K562 (cell line): ENCODE measurements around the gene PDCD1. TPM values are rescaled to one million over a fixed set of nuclear protein-coding genes. Genes with fewer than 3 reads are reported as not detected.
A peak's percentile ranks its signal among the peaks of the same experiment; 100 is the strongest.

Experiments
- ASH1L ChIP-seq: fragments of 450-650 bp; IDR thresholded peaks from 2 replicates; pipeline ENCODE4 v1.6.1; 2018; ENCODE audit warnings: borderline replicate concordance, mild to moderate bottlenecking, low read depth; ENCODE audit not compliant: partially characterized antibody
- RAD51 ChIP-seq: fragments of 450-650 bp; IDR thresholded peaks from 2 replicates; pipeline ENCODE4 v1.7.1; 2016; ENCODE audit warnings: low read depth, mild to moderate bottlenecking, borderline replicate concordance
- RBM15 ChIP-seq: fragments of 200-400 bp; formaldehyde crosslinking; IDR thresholded peaks from 2 replicates; pipeline ENCODE4 v1.6.1; 2018; ENCODE audit warnings: mild to moderate bottlenecking, low read length, moderate library complexity; ENCODE audit not compliant: insufficient read depth
- SMC3 ChIP-seq: conservative IDR thresholded peaks from 2 replicates; pipeline ENCODE4 v1.6.1; 2011; ENCODE audit warnings: low read depth, low read length, improper control_type of control experiment; ENCODE audit not compliant: insufficient read depth
- THRAP3 ChIP-seq: fragments of 450-650 bp; IDR thresholded peaks from 2 replicates; pipeline ENCODE4 v1.6.1; 2016; ENCODE audit warnings: mild to moderate bottlenecking, inconsistent platforms, borderline replicate concordance
- ZBTB33 ChIP-seq: sonication (generic); formaldehyde crosslinking; IDR thresholded peaks from 2 replicates; pipeline ENCODE4 v1.8.1; 2023; ENCODE audit warnings: mild to moderate bottlenecking, missing genetic modification reagents
- ZFP1 ChIP-seq: fragments of 450-650 bp; formaldehyde crosslinking; IDR thresholded peaks from 2 replicates; pipeline ENCODE4 v1.4.0; 2020; ENCODE audit warnings: mild to moderate bottlenecking, mixed read lengths
- polyA plus RNA-seq, 8 experiments: library from polyadenylated mRNA; depleted of rRNA in 4 of 8; stranded (reverse) in 5 of 8; unstranded in 3 of 8; fragments of >200 nt; fragmentation: Nextera tagmentation in 2 of 8; fragmentation: Illumina TruSeq in 1 of 8; extraction: Ambion mirVana in 2 of 8; extraction: Trizol in 1 of 8; gene quantifications; 2 replicates each; pipeline versions ENCODE4 v1.2.1 to v1.2.3, GENCODE V29; 2011 to 2014; ENCODE audit warnings: inconsistent platforms in 1 of 8, missing spikeins in 1 of 8
- total RNA-seq, 7 experiments: library from RNA; depleted of rRNA in 6 of 7; stranded (reverse); fragments of >200 nt in 6 of 7; fragmentation: Illumina TruSeq in 2 of 7; extraction: Trizol in 2 of 7; gene quantifications; 2 replicates each; pipeline versions ENCODE4 v1.2.1 to v1.2.3, GENCODE V29; 2011 to 2021; ENCODE audit warnings: low replicate concordance in 1 of 7
- TF ChIP-seq, protein P1 (sequence below): fragments of 450-650 bp; IDR thresholded peaks from 2 replicates; pipeline ENCODE4 v1.6.1; 2016; ENCODE audit warnings: low read depth
- TF ChIP-seq, protein P2 (sequence below): fragments of 450-650 bp; IDR thresholded peaks from 2 replicates; pipeline ENCODE4 v1.6.1; 2018; ENCODE audit not compliant: partially characterized antibody

Gene PDCD1
- total and polyA plus RNA-seq, 9 of the 15 experiments (the other 6 are each of a cell fraction or from before 2014, with no cell fraction given): 0.15 to 2.5 (median 1.0) TPM; not detected in 2

- TF ChIP-seq, protein P1, sequence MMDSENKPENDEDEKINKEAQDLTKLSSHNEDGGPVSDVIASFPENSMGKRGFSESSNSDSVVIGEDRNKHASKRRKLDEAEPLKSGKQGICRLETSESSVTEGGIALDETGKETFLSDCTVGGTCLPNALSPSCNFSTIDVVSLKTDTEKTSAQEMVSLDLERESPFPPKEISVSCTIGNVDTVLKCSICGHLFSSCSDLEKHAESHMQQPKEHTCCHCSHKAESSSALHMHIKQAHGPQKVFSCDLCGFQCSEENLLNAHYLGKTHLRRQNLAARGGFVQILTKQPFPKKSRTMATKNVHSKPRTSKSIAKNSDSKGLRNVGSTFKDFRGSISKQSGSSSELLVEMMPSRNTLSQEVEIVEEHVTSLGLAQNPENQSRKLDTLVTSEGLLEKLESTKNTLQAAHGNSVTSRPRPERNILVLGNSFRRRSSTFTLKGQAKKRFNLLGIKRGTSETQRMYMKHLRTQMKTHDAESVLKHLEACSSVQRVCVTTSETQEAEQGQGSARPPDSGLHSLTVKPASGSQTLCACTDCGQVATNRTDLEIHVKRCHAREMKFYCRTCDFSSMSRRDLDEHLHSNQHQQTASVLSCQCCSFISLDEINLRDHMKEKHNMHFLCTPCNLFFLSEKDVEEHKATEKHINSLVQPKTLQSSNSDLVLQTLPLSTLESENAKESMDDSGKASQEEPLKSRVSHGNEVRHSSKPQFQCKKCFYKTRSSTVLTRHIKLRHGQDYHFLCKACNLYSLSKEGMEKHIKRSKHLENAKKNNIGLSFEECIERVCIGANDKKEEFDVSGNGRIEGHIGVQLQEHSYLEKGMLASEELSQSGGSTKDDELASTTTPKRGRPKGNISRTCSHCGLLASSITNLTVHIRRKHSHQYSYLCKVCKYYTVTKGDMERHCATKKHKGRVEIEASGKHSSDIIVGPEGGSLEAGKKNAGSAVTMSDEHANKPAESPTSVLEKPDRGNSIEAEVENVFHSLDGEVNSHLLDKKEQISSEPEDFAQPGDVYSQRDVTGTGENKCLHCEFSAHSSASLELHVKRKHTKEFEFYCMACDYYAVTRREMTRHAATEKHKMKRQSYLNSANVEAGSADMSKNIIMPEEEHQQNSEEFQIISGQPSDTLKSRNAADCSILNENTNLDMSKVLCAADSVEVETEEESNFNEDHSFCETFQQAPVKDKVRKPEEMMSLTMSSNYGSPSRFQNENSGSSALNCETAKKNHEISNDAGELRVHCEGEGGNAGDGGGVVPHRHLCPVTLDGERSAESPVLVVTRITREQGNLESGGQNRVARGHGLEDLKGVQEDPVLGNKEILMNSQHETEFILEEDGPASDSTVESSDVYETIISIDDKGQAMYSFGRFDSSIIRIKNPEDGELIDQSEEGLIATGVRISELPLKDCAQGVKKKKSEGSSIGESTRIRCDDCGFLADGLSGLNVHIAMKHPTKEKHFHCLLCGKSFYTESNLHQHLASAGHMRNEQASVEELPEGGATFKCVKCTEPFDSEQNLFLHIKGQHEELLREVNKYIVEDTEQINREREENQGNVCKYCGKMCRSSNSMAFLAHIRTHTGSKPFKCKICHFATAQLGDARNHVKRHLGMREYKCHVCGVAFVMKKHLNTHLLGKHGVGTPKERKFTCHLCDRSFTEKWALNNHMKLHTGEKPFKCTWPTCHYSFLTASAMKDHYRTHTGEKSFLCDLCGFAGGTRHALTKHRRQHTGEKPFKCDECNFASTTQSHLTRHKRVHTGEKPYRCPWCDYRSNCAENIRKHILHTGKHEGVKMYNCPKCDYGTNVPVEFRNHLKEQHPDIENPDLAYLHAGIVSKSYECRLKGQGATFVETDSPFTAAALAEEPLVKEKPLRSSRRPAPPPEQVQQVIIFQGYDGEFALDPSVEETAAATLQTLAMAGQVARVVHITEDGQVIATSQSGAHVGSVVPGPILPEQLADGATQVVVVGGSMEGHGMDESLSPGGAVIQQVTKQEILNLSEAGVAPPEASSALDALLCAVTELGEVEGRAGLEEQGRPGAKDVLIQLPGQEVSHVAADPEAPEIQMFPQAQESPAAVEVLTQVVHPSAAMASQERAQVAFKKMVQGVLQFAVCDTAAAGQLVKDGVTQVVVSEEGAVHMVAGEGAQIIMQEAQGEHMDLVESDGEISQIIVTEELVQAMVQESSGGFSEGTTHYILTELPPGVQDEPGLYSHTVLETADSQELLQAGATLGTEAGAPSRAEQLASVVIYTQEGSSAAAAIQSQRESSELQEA: no peak
- no peak for TF ChIP-seq RAD51
- TF ChIP-seq THRAP3: no peak
- no peak for TF ChIP-seq RBM15
- TF ChIP-seq, protein P2, sequence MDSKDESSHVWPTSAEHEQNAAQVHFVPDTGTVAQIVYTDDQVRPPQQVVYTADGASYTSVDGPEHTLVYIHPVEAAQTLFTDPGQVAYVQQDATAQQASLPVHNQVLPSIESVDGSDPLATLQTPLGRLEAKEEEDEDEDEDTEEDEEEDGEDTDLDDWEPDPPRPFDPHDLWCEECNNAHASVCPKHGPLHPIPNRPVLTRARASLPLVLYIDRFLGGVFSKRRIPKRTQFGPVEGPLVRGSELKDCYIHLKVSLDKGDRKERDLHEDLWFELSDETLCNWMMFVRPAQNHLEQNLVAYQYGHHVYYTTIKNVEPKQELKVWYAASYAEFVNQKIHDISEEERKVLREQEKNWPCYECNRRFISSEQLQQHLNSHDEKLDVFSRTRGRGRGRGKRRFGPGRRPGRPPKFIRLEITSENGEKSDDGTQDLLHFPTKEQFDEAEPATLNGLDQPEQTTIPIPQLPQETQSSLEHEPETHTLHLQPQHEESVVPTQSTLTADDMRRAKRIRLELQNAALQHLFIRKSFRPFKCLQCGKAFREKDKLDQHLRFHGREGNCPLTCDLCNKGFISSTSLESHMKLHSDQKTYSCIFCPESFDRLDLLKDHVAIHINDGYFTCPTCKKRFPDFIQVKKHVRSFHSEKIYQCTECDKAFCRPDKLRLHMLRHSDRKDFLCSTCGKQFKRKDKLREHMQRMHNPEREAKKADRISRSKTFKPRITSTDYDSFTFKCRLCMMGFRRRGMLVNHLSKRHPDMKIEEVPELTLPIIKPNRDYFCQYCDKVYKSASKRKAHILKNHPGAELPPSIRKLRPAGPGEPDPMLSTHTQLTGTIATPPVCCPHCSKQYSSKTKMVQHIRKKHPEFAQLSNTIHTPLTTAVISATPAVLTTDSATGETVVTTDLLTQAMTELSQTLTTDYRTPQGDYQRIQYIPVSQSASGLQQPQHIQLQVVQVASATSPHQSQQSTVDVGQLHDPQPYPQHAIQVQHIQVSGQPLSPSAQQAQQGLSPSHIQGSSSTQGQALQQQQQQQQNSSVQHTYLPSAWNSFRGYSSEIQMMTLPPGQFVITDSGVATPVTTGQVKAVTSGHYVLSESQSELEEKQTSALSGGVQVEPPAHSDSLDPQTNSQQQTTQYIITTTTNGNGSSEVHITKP: no peak
- TF ChIP-seq ASH1L: no peak
- TF ChIP-seq ZFP1 (CRISPR knock-in tag): no peak
- peak; percentile 97 for TF ChIP-seq ZBTB33 (CRISPR knock-in tag)
- TF ChIP-seq SMC3: peak; percentile 45; the same call in 1 of the 2 replicates
Measured at GRCh38 chr2:241877989-241878970, 19.6 kb upstream of the PDCD1 start (continued).
